GM12864 (cell line): ENCODE measurements around the gene KASH5.
"Not testable (repeated sequence)": the region's sequence is repeated elsewhere in the genome, so short reads cannot be mapped to it uniquely, and the experiment has no call there.

Experiments
- DNase-seq: peaks from one replicate; pipeline ENCODE4 v3.0.0-alpha.2; 2011; ENCODE audit warnings: low read depth
- H3K4me3 ChIP-seq: 2 replicates; pipeline ENCODE4 v1.5.1; 2011; ENCODE audit warnings: mild to moderate bottlenecking, low read depth, low read length, control low read depth
- CTCF ChIP-seq: IDR thresholded peaks from 2 replicates; pipeline ENCODE4 v1.5.1; 2011; ENCODE audit warnings: low read depth, mild to moderate bottlenecking, moderate library complexity, low read length, control low read depth, inconsistent platforms; ENCODE audit errors: missing control alignments

Gene KASH5

DNA sequence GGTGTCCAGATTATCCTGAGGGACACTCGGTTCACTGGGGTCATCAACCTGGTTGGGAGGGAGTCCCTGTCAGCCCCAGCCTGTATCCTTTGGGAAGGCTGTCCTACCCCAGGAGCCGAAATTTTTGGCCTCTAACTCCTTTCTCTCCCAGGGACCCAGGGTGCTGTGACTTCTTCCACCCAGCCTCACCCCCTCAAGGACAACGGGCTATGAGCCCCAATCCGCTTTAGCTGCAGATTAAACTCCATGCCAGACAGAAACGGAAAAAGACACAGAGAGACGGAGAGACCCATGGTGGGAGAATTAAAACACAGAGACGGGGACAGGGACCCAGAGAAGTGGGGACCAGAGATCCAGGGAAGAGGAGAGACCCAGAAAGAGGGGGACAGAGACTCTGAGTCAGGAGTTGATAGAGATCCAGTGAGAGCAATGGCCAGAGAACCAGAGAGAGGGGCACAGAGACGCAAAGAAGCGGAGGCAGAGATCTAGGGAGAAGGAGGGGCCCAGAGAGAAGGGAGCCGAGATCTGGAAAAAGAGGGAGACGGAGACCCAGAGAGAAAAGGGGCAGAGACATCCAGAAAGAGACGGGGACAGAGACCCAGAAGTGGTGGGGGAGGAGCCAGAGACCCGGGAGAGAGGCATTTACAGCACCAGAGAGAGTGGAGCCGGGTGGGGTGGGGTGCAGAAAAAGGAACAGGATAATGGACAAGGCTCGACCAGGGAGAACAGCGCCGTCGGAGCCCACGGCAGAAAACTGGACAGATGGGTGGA, 52.6 kb downstream of the KASH5 start:
- no peak overlapping the region for H3K4me3 ChIP-seq
- DNase-seq: no peak

GRCh38 chr19:49441210-49441959, 53.3 kb downstream of the KASH5 start, which contains the start of gene SLC17A7:
TSS of gene SLC17A7 (minus strand) at chr19:49441527. CDS start at chr19:49441379, 148 bp downstream.
- no peak within 1 kb of the TSS; the same call in 1 of the 2 replicates for H3K4me3 ChIP-seq
- no peak for TF ChIP-seq CTCF
- no peak for DNase-seq

More for the DNA sequence above, 52.6 kb downstream of the KASH5 start:
- no peak for TF ChIP-seq CTCF

DNA sequence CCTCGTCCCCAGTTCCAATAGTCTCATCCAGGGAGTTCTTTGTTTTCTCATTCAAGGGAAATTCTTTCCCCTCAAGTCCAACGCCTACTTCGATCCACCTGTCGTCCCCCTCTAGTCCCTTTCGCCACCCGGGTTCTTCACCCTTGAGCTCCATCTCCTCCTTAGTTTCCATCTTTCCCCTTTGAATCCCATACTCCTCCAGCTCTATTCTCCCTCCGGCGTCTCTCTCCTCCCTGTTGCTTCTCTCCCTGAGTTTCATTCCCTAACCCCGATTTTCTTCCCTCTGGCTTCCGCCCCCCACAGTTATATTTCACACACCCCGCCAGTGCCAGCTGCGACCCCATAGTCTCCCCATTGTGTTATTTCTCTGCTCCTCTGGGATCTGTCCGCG, 53.9 kb downstream of the KASH5 start:
- DNase-seq: no peak
- no peak for TF ChIP-seq CTCF
- no peak overlapping the region for H3K4me3 ChIP-seq

DNA sequence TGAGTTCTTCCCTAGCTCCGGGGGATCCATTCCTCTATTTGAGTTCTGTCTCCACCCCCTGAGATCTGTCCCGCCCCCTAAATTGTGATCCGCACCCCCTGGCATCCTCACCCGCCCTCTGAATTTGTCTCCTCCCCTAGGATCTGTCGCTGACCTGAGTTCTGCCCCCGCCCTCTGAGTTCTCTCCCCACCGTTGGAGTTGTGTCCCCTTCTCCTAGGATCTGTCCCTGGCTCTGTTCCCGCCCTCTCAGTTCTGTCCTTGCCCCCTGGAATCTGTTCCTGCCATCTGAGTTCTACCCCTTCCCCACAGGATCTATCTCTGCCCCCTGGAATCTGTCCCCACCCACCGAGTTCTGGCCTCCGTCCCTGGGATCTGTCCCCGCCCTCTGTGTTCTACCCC, 54.3 kb downstream of the KASH5 start:
- no peak for DNase-seq
- TF ChIP-seq CTCF: no peak
- peak overlapping the region; percentile 4; the same call in 1 of the 2 replicates for H3K4me3 ChIP-seq

- no peak for DNase-seq
- TF ChIP-seq CTCF: no peak
- H3K4me3 ChIP-seq: peak overlapping the region; percentile 62
Observed at GRCh38 chr19:49442771-49443365, 54.8 kb downstream of the KASH5 start.

GRCh38 chr19:49443366-49444099, 55.5 kb downstream of the KASH5 start:
- peak; percentile 84 for DNase-seq
- TF ChIP-seq CTCF: peak; percentile 87
- peak overlapping the region; percentile 62 for H3K4me3 ChIP-seq

DNA sequence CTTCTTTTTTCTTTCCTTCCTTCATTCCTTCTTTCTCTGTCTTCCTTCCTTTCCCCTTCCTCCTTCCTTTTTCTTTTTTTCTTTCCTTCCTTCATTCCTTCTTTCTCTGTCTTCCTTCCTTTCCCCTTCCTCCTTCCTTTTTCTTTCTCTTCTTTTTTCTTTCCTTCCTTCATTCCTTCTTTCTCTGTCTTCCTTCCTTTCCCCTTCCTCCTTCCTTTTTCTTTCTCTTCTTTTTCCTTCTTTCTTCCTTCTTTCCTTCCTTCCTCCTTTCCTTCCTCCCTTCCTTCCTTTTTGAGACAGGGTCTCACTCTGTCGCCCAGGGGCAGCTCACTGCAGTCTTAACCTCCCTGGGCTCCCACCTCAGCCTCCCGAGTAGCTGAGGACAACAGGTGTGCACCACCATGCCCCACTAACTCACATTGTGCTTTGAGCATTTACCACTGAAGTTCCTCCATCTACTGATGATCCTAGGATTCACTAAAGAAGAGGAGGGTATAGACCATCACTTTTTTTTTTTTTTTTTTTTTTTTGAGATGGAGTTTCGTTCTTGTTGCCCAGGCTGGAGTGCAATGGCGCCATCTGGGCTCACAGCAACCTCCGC, 56.2 kb downstream of the KASH5 start:
- H3K4me3 ChIP-seq, DNase-seq: not testable (repeated sequence)
